Tibial nerve (tissue), 4 donors: Measurements from ENCODE around the gene ASTN1.

Experiments used
- EP300 ChIP-seq, 2 donors: sonication (generic); formaldehyde crosslinking; IDR thresholded peaks; one replicate each; pipeline ENCODE4 v1.6.1; 2017; ENCODE audit warnings: antibody characterized with exemption in 2 of 2, mild to moderate bottlenecking in 1 of 2
- POLR2A ChIP-seq, 2 donors: fragments of 450-650 bp; IDR thresholded peaks; one replicate each; pipeline ENCODE4 v1.6.1; 2017; ENCODE audit warnings: antibody characterized with exemption in 2 of 2, mild to moderate bottlenecking in 2 of 2, moderate library complexity in 2 of 2
- TF ChIP-seq, protein P1 (sequence below), 5 experiments: fragments of 200-600 bp in 3 of 5; fragments of 450-650 bp in 2 of 5; sonication (generic) in 3 of 5; IDR thresholded peaks; one replicate each; pipeline ENCODE4 v1.5.1; 2016 to 2019; ENCODE audit warnings: antibody characterized with exemption in 5 of 5, mild to moderate bottlenecking in 3 of 5, moderate library complexity in 2 of 5

DNA sequence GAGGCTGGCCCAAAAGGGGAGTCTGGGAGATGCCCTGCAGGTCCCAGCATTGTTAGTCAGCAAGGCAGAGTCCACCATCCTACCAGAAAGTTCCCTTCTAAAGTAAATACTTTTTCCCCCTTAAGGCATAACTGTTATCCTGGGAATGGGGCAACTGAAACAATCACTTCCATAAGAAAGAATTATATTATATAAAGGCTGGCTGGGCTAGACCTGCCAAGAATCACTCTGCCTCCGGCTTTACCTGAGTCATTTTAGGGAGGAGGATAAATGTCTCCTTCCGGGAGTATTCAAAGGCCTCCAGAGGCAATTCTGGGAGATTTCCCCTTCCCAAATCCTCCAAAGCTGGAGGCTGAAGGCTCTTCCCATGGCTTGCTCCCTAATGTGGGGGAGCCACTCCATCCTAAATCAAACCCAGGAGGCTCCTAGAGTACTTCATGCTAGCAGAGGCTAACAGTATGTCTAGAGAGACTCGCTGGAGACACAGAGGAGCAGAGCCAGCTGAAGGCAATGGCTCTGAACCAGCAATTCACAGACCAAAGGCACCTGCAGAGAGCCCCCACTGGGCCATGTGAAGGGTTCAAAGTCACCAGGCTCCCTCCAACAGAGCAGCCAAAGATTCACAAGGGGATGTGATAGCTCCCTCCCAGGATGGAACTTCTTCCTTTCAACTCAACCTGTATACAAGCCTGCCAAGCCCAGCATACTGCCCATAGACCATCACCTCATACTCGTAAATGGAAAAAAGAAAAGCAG lies 116.0 kb downstream of the ASTN1 start:
- TF ChIP-seq, protein P1, sequence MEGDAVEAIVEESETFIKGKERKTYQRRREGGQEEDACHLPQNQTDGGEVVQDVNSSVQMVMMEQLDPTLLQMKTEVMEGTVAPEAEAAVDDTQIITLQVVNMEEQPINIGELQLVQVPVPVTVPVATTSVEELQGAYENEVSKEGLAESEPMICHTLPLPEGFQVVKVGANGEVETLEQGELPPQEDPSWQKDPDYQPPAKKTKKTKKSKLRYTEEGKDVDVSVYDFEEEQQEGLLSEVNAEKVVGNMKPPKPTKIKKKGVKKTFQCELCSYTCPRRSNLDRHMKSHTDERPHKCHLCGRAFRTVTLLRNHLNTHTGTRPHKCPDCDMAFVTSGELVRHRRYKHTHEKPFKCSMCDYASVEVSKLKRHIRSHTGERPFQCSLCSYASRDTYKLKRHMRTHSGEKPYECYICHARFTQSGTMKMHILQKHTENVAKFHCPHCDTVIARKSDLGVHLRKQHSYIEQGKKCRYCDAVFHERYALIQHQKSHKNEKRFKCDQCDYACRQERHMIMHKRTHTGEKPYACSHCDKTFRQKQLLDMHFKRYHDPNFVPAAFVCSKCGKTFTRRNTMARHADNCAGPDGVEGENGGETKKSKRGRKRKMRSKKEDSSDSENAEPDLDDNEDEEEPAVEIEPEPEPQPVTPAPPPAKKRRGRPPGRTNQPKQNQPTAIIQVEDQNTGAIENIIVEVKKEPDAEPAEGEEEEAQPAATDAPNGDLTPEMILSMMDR (IDR thresholded peaks at IDR 0.05), result no peak
- TF ChIP-seq POLR2A (IDR thresholded peaks at IDR 0.05), result no peak
- TF ChIP-seq EP300 (IDR thresholded peaks at IDR 0.05), result no peak
